OCI-LY3 (cell line): ENCODE measurements around the gene AFF2.

Experiments used
- H2AFZ ChIP-seq: fragments of 200-600, 300-600 bp; shearing (Covaris generic); 2 replicates; pipeline ENCODE4 v1.6.0; 2014; ENCODE audit warnings: antibody characterized with exemption, low read depth, low read length
- H3K27ac ChIP-seq: fragments of 200-600, 300-600 bp; sonication (generic); 2 replicates; pipeline ENCODE4 v1.5.1; 2014; ENCODE audit warnings: mild to moderate bottlenecking, low read length, moderate library complexity, mixed read lengths
- H3K27me3 ChIP-seq: fragments of 200-600, 300-600 bp; sonication (generic); 2 replicates; pipeline ENCODE4 v1.6.1; 2014; ENCODE audit warnings: low read depth, low read length, mixed read lengths
- H3K36me3 ChIP-seq: fragments of 200-600, 300-600 bp; sonication (generic); replicated peaks from 2 replicates; pipeline ENCODE3; 2014; ENCODE audit warnings: low read depth, low read length, mixed read lengths
- H3K4me1 ChIP-seq: fragments of 300-600, 200-600 bp; sonication (generic); 2 replicates; pipeline ENCODE4 v1.6.1; 2014; ENCODE audit warnings: low read length, mixed read lengths
- H3K4me2 ChIP-seq: fragments of 200-600, 300-600 bp; sonication (generic); 2 replicates; pipeline ENCODE4 v1.6.1; 2014; ENCODE audit warnings: low read length, mixed read lengths
- H3K4me3 ChIP-seq: fragments of 300-600, 200-600 bp; sonication (generic); 2 replicates; pipeline ENCODE4 v1.5.1; 2014; ENCODE audit warnings: antibody characterized with exemption, mild to moderate bottlenecking, low read length, moderate library complexity
- H3K79me2 ChIP-seq: fragments of 300-600, 200-600 bp; shearing (Covaris generic); 2 replicates; pipeline ENCODE4 v1.6.1; 2014; ENCODE audit warnings: mild to moderate bottlenecking, low read length, mixed read lengths
- H3K9ac ChIP-seq: fragments of 300-600, 200-600 bp; shearing (Covaris generic); 2 replicates; pipeline ENCODE4 v1.6.0; 2014; ENCODE audit warnings: mild to moderate bottlenecking, low read length, moderate library complexity
- H3K9me3 ChIP-seq: fragments of 200-600, 300-600 bp; shearing (Covaris generic); 2 replicates; pipeline ENCODE4 v1.6.1; 2014; ENCODE audit warnings: low read length, mixed read lengths; ENCODE audit not compliant: insufficient read depth
- H4K20me1 ChIP-seq: fragments of 200-600, 300-600 bp; sonication (generic); 2 replicates; pipeline ENCODE4 v1.6.1; 2016; ENCODE audit warnings: low read length, mixed read lengths; ENCODE audit not compliant: insufficient read depth
- EZH2phosphoT487 ChIP-seq: fragments of 200-600 bp; shearing (Covaris generic); IDR thresholded peaks from 2 replicates; pipeline ENCODE4 v1.6.1; 2018; ENCODE audit warnings: antibody characterized with exemption, mixed run types, low read depth
- TF ChIP-seq, protein P1 (sequence below): fragments of 200-600, 300-600 bp; sonication (generic); IDR thresholded peaks from 2 replicates; pipeline ENCODE4 v1.5.1; 2014; ENCODE audit warnings: antibody characterized with exemption, low read length, low read depth

Gene AFF2

DNA sequence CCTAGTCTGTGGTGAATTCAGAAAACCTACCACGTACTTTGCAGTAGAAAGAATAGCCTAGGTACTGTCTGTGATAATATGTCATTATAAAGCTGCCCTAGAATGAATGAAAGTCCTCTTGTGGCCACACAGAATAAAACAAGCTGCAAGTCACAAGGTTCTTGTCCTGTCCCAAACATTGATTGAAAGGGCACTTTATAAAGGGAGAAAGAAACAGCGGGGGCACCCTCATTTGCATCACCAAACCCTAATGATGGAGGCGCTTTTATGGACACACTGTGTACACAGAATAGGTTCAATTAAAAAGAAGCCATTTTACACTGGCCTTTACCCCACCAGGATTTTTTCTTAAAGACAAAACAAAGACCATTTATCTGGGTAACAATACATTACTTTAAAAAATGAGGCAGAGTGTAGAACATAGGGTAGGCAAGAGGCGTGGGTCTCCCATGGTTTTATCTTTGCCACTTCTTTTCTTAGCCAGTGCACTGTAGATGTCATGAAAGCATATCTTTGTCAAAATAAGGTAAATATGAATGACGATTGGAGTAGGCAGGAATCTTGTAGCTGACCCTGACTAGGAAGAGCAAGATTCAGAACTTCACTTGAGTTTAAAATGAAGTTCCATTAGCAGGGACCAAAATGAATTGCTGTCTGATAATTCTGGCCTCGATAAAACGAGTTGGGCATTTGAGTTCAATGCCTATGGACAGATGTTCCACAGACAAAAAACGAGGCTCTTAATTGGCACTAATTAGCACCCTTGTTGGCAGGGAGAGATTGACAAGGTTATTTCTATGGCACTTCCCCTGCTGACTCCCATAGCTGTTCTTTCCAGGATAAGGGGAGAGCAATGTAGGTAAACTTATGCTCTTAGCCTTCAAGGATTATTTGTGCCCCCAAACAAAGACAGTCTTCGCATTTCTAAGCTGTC lies 365.1 kb downstream of the AFF2 start:
- Histone ChIP-seq H3K27me3 (no peaks in the 10 kb centered on the region), H3K36me3 (no peaks in the 10 kb centered on the region), H2AFZ (no peak overlapping the region), H3K9ac (no peak overlapping the region), H4K20me1 (no peaks in the 10 kb centered on the region), H3K4me1 (no peaks in the 10 kb centered on the region), H3K79me2 (no peaks in the 10 kb centered on the region), H3K4me2 (no peak overlapping the region), H3K9me3 (no peaks in the 10 kb centered on the region), H3K27ac (no peak overlapping the region), H3K4me3 (no peak overlapping the region)
- TF ChIP-seq, protein P1, sequence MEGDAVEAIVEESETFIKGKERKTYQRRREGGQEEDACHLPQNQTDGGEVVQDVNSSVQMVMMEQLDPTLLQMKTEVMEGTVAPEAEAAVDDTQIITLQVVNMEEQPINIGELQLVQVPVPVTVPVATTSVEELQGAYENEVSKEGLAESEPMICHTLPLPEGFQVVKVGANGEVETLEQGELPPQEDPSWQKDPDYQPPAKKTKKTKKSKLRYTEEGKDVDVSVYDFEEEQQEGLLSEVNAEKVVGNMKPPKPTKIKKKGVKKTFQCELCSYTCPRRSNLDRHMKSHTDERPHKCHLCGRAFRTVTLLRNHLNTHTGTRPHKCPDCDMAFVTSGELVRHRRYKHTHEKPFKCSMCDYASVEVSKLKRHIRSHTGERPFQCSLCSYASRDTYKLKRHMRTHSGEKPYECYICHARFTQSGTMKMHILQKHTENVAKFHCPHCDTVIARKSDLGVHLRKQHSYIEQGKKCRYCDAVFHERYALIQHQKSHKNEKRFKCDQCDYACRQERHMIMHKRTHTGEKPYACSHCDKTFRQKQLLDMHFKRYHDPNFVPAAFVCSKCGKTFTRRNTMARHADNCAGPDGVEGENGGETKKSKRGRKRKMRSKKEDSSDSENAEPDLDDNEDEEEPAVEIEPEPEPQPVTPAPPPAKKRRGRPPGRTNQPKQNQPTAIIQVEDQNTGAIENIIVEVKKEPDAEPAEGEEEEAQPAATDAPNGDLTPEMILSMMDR, result 0 out of 2 replicates have a peak, but pooled peaks have one; percentile 6
- no peak for TF ChIP-seq EZH2phosphoT487

DNA sequence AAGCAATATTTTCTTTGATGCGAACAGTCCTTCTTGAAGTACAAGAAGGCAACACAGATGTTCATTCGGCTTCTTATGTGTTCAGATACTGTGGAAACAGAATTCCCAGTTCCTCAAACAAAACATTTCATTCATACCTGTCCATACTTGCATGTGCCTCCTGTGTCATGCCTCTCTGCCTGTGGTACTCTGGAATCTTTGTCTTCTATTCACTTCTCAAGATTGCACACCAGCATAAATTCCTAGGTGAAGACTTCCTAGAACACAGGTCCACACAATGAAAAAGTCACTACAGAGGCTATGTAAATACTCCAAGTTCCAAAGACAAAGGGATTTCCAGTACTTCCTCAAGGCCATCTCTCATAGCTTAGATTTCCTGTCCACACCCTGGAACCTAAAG lies 367.2 kb downstream of the AFF2 start:
- H3K27me3 ChIP-seq, result no peaks in the 10 kb centered on the region
- H3K4me1 ChIP-seq, result no peaks in the 10 kb centered on the region
- H3K79me2 ChIP-seq, result no peaks in the 10 kb centered on the region
- H3K4me2 ChIP-seq, result no peak overlapping the region
- H4K20me1 ChIP-seq, result no peaks in the 10 kb centered on the region
- H3K9me3 ChIP-seq, result no peaks in the 10 kb centered on the region
- H3K27ac ChIP-seq, result no peak overlapping the region
- no peak overlapping the region for H3K9ac ChIP-seq
- TF ChIP-seq, protein P1, result no peak
- no peak for TF ChIP-seq EZH2phosphoT487
- no peak overlapping the region for H2AFZ ChIP-seq
- H3K4me3 ChIP-seq, result no peak overlapping the region
- no peaks in the 10 kb centered on the region for H3K36me3 ChIP-seq

- H3K27me3 ChIP-seq, result no peaks in the 10 kb centered on the region
- no peaks in the 10 kb centered on the region for H3K36me3 ChIP-seq
- no peaks in the 10 kb centered on the region for H3K4me1 ChIP-seq
- no peak overlapping the region for H3K27ac ChIP-seq
- no peak overlapping the region for H3K4me2 ChIP-seq
- H3K9me3 ChIP-seq, result no peaks in the 10 kb centered on the region
- TF ChIP-seq EZH2phosphoT487, result no peak
- TF ChIP-seq, protein P1, result no peak
- H3K79me2 ChIP-seq, result no peaks in the 10 kb centered on the region
- H4K20me1 ChIP-seq, result no peaks in the 10 kb centered on the region
- H2AFZ ChIP-seq, result no peak overlapping the region
- H3K9ac ChIP-seq, result no peak overlapping the region
- H3K4me3 ChIP-seq, result no peak overlapping the region
Observed at GRCh38 chrX:148871422-148872160, 371.2 kb downstream of the AFF2 start.

GRCh38 chrX:148872161-148872535 lies 371.7 kb downstream of the AFF2 start:
- Histone ChIP-seq H3K36me3 (no peaks in the 10 kb centered on the region), H3K27ac (no peak overlapping the region), H3K9ac (no peak overlapping the region), H3K4me1 (no peaks in the 10 kb centered on the region), H3K79me2 (no peaks in the 10 kb centered on the region), H3K4me3 (no peak overlapping the region), H2AFZ (no peak overlapping the region), H3K4me2 (no peak overlapping the region), H4K20me1 (no peaks in the 10 kb centered on the region), H3K27me3 (no peaks in the 10 kb centered on the region), H3K9me3 (no peaks in the 10 kb centered on the region)
- no peak for TF ChIP-seq EZH2phosphoT487
- TF ChIP-seq, protein P1, result no peak
